Neuron (in vitro differentiated cells): ENCODE measurements around the gene MYO3B.

Experiments used
- H2AFZ ChIP-seq: one replicate; pipeline ENCODE4 v1.6.1; 2013; ENCODE audit warnings: low read depth, mild to moderate bottlenecking, inconsistent platforms, low read length, moderate library complexity
- H3K27me3 ChIP-seq: one replicate; pipeline ENCODE4 v1.6.1; 2013; ENCODE audit warnings: low read length; ENCODE audit not compliant: insufficient read depth
- H3K36me3 ChIP-seq: one replicate; pipeline ENCODE4 v1.6.1; 2013; ENCODE audit warnings: low read length; ENCODE audit not compliant: insufficient read depth
- H3K4me1 ChIP-seq: one replicate; pipeline ENCODE4 v1.6.1; 2013; ENCODE audit warnings: low read length; ENCODE audit not compliant: insufficient read depth
- H3K4me3 ChIP-seq: 2 replicates; pipeline ENCODE4 v1.5.1; 2013; ENCODE audit warnings: mild to moderate bottlenecking, low read length, moderate library complexity
- H3K9me3 ChIP-seq: one replicate; pipeline ENCODE4 v1.6.1; 2013; ENCODE audit warnings: low read length

The MYO3B gene

GRCh38 chr2:170380267-170380666 lies 202.3 kb downstream of the MYO3B start:
- H3K27me3 ChIP-seq: peaks cover 3% of the 10 kb centered on the region
- H2AFZ ChIP-seq: no peak overlapping the region
- H3K4me1 ChIP-seq: no peaks in the 10 kb centered on the region
- H3K4me3 ChIP-seq: no peak overlapping the region
- H3K9me3 ChIP-seq: no peaks in the 10 kb centered on the region
- no peaks in the 10 kb centered on the region for H3K36me3 ChIP-seq

GRCh38 chr2:170381678-170382077 lies 203.7 kb downstream of the MYO3B start:
- H2AFZ ChIP-seq: no peak overlapping the region
- H3K4me3 ChIP-seq: no peak overlapping the region
- no peaks in the 10 kb centered on the region for H3K4me1 ChIP-seq
- peaks cover 3% of the 10 kb centered on the region for H3K27me3 ChIP-seq
- no peaks in the 10 kb centered on the region for H3K36me3 ChIP-seq
- H3K9me3 ChIP-seq: no peaks in the 10 kb centered on the region

- Histone ChIP-seq H3K27me3 (peaks cover 3% of the 10 kb centered on the region), H3K4me1 (no peaks in the 10 kb centered on the region), H2AFZ (no peak overlapping the region), H3K4me3 (no peak overlapping the region), H3K9me3 (no peaks in the 10 kb centered on the region), H3K36me3 (no peaks in the 10 kb centered on the region)
Measured at GRCh38 chr2:170386554-170386953, 208.6 kb downstream of the MYO3B start.

- no peaks in the 10 kb centered on the region for H3K4me1 ChIP-seq
- H3K36me3 ChIP-seq: no peaks in the 10 kb centered on the region
- H3K9me3 ChIP-seq: no peaks in the 10 kb centered on the region
- no peak overlapping the region for H3K4me3 ChIP-seq
- peaks cover 3% of the 10 kb centered on the region for H3K27me3 ChIP-seq
- no peak overlapping the region for H2AFZ ChIP-seq
Measured at GRCh38 chr2:170391018-170391417, 213.1 kb downstream of the MYO3B start.

GRCh38 chr2:170391697-170392096 lies 213.8 kb downstream of the MYO3B start:
- no peaks in the 10 kb centered on the region for H3K4me1 ChIP-seq
- H3K9me3 ChIP-seq: no peaks in the 10 kb centered on the region
- no peak overlapping the region for H2AFZ ChIP-seq
- no peaks in the 10 kb centered on the region for H3K36me3 ChIP-seq
- H3K4me3 ChIP-seq: no peak overlapping the region
- peaks cover 3% of the 10 kb centered on the region for H3K27me3 ChIP-seq

- no peaks in the 10 kb centered on the region for H3K4me1 ChIP-seq
- H3K27me3 ChIP-seq: peaks cover 4% of the 10 kb centered on the region
- H2AFZ ChIP-seq: no peak overlapping the region
- no peaks in the 10 kb centered on the region for H3K36me3 ChIP-seq
- no peak overlapping the region for H3K4me3 ChIP-seq
- H3K9me3 ChIP-seq: no peaks in the 10 kb centered on the region
Measured at GRCh38 chr2:170393861-170394498, 216.0 kb downstream of the MYO3B start.

GRCh38 chr2:170394641-170395387 lies 216.9 kb downstream of the MYO3B start:
- H3K36me3 ChIP-seq: no peaks in the 10 kb centered on the region
- no peaks in the 10 kb centered on the region for H3K4me1 ChIP-seq
- H3K4me3 ChIP-seq: no peak overlapping the region
- H2AFZ ChIP-seq: no peak overlapping the region
- H3K27me3 ChIP-seq: peaks cover 4% of the 10 kb centered on the region
- H3K9me3 ChIP-seq: no peaks in the 10 kb centered on the region

- no peak overlapping the region for H3K4me3 ChIP-seq
- H3K9me3 ChIP-seq: no peaks in the 10 kb centered on the region
- no peaks in the 10 kb centered on the region for H3K36me3 ChIP-seq
- no peaks in the 10 kb centered on the region for H3K4me1 ChIP-seq
- peaks cover 4% of the 10 kb centered on the region for H3K27me3 ChIP-seq
- H2AFZ ChIP-seq: no peak overlapping the region
Measured at GRCh38 chr2:170396799-170397459, 219.0 kb downstream of the MYO3B start.

GRCh38 chr2:170401187-170401586 lies 223.2 kb downstream of the MYO3B start:
- Histone ChIP-seq H3K9me3 (no peaks in the 10 kb centered on the region), H3K4me1 (no peaks in the 10 kb centered on the region), H2AFZ (no peak overlapping the region), H3K36me3 (no peaks in the 10 kb centered on the region), H3K27me3 (peaks cover 18% of the 10 kb centered on the region), H3K4me3 (no peak overlapping the region)

- Histone ChIP-seq H3K4me3 (no peak overlapping the region), H3K4me1 (no peaks in the 10 kb centered on the region), H2AFZ (no peak overlapping the region), H3K36me3 (no peaks in the 10 kb centered on the region), H3K9me3 (no peaks in the 10 kb centered on the region), H3K27me3 (peaks cover 13% of the 10 kb centered on the region)
Measured at GRCh38 chr2:170404846-170405245, 226.9 kb downstream of the MYO3B start.

- H3K9me3 ChIP-seq: no peaks in the 10 kb centered on the region
- peaks cover 13% of the 10 kb centered on the region for H3K27me3 ChIP-seq
Measured at GRCh38 chr2:170405326-170405725, 227.4 kb downstream of the MYO3B start.

GRCh38 chr2:170408461-170409163 lies 230.7 kb downstream of the MYO3B start:
- no peak overlapping the region for H2AFZ ChIP-seq
- H3K36me3 ChIP-seq: no peaks in the 10 kb centered on the region
- peaks cover 13% of the 10 kb centered on the region for H3K27me3 ChIP-seq
- no peak overlapping the region for H3K4me3 ChIP-seq
- no peaks in the 10 kb centered on the region for H3K4me1 ChIP-seq
- no peaks in the 10 kb centered on the region for H3K9me3 ChIP-seq

More at GRCh38 chr2:170405326-170405725, 227.4 kb downstream of the MYO3B start:
- no peaks in the 10 kb centered on the region for H3K4me1 ChIP-seq
- H3K36me3 ChIP-seq: no peaks in the 10 kb centered on the region
- H3K4me3 ChIP-seq: no peak overlapping the region
- no peak overlapping the region for H2AFZ ChIP-seq

GRCh38 chr2:170409164-170409535 lies 231.2 kb downstream of the MYO3B start:
- H2AFZ ChIP-seq: peak overlapping the region; percentile 23
- peak overlapping the region; percentile 16 for H3K4me3 ChIP-seq
- H3K4me1 ChIP-seq: no peaks in the 10 kb centered on the region
- H3K27me3 ChIP-seq: peaks cover 12% of the 10 kb centered on the region
- no peaks in the 10 kb centered on the region for H3K9me3 ChIP-seq
- no peaks in the 10 kb centered on the region for H3K36me3 ChIP-seq
